Heart right ventricle (tissue), 16 donors: ENCODE measurements around the gene STARD8. TPM values are rescaled to one million over a fixed set of nuclear protein-coding genes. Genes with fewer than 3 reads are reported as not detected.
"Not testable (repeated sequence)": the region's sequence is repeated elsewhere in the genome, so short reads cannot be mapped to it uniquely, and the experiment has no call there.

Experiments used
- ATAC-seq, 8 donors: fragments of 200-7000 bp; cut with Tn5 transposase; one replicate each; pipeline ENCODE4 v1.9.1; 2020; ENCODE audit warnings: mild to moderate bottlenecking in 8 of 8, moderate library complexity in 8 of 8, moderate number of reproducible peaks in 1 of 8
- DNase-seq, 2 donors: peaks; one replicate each; pipeline ENCODE4 v3.0.0-alpha.2; 2020
- H3K27ac ChIP-seq, 10 donors: fragments of 200-600 bp; sonication (generic) in 2 of 10; one replicate each; pipeline versions ENCODE4 v1.5.0 to v1.8.0; 2020 to 2022; ENCODE audit warnings: mild to moderate bottlenecking in 3 of 10
- H3K27me3 ChIP-seq, 7 donors: fragments of 200-600 bp; one replicate each; pipeline ENCODE4 v1.8.0; 2021 to 2022; ENCODE audit warnings: mild to moderate bottlenecking in 2 of 7
- H3K36me3 ChIP-seq, 9 donors: fragments of 200-600 bp; sonication (generic) in 1 of 9; one replicate each; pipeline versions ENCODE4 v1.5.0 to v1.8.0; 2020 to 2022; ENCODE audit warnings: mild to moderate bottlenecking in 2 of 9
- H3K4me1 ChIP-seq, 9 donors: fragments of 200-600 bp; sonication (generic) in 1 of 9; one replicate each; pipeline versions ENCODE4 v1.5.0 to v1.8.0; 2020 to 2022; ENCODE audit warnings: mild to moderate bottlenecking in 4 of 9
- H3K4me3 ChIP-seq, 10 donors: fragments of 200-600 bp; sonication (generic) in 2 of 10; one replicate each; pipeline versions ENCODE4 v1.5.0 to v1.8.0; 2020 to 2022; ENCODE audit warnings: mild to moderate bottlenecking in 7 of 10, moderate library complexity in 2 of 10
- H3K9me3 ChIP-seq, 11 donors: fragments of 200-600 bp in 10 of 11; sonication (generic) in 2 of 11; one replicate each; pipeline versions ENCODE4 v1.5.0 to v1.8.0; 2013 to 2022; ENCODE audit warnings: mild to moderate bottlenecking in 2 of 11, control low read depth in 1 of 11, moderate library complexity in 1 of 11
- CTCF ChIP-seq, 9 donors: fragments of 200-600 bp; sonication (generic) in 2 of 9; IDR thresholded peaks; one replicate each; pipeline versions ENCODE4 v1.5.0 to v1.8.0; 2021 to 2022; ENCODE audit warnings: antibody characterized with exemption in 9 of 9, mild to moderate bottlenecking in 5 of 9, moderate library complexity in 1 of 9
- WGBS, 2 donors: extraction: QIAGEN DNeasy Blood & Tissue Kit; methylation state at CpG; one replicate each; pipeline ENCODE4 v1.1.7; 2013; ENCODE audit warnings: inconsistent platforms in 1 of 2; 5-methylcytosine and 5-hydroxymethylcytosine counted together
- intact Hi-C, 10 donors: fragments of 100-400 bp; cut with DNase I; formaldehyde crosslinking; loops; one replicate each; pipeline versions ENCODE4 v1.11.1 to v1.14.2; 2022
- polyA plus RNA-seq, 2 donors: library from polyadenylated mRNA; stranded (reverse); fragments of 200-250 nt; gene quantifications; one replicate each; pipeline ENCODE4 v1.2.3, GENCODE V29; 2013
- total RNA-seq, 10 donors: library from RNA; stranded (reverse); fragmentation: NEBNext Ultra II Directional in 3 of 10; extraction: Animal tissue kit (Norgen Biotek cat#: 25700) in 3 of 10; gene quantifications; one replicate each; pipeline versions ENCODE4 v1.2.1 to v1.2.4, GENCODE V29; 2021 to 2023
- donor health status: Arrhythmogenic right ventricular cardiomyopathy.
- donor health status: ischemic (EF 13 %, LVEDD 7.1; RV severe dilation, severe dysfunction).
- donor health status: healthy with polysubstance abuse.
- donor health status: DM: no; HTN: yes; CAD: no.
- donor health status: DM: no; HTN: no; CAD: no.
- donor health status: ischemic (EF 25% LVEDD 6.9; RV normal size, moderate dysfunction).
- donor health status: ischemic (EF 25% LVEDD 5.7; RV mildly dilated, moderate dysfunction).
- donor health status: healthy.
- donor health status: DM: yes; HTN: yes; CAD: no.
- donor health status: Ischemic cardiomyopathy.
- donor health status: ischemic (EF 35%, LVEDD 5.7; RV mildly dilated, moderate dysfunction).
- donor health status: nonischemic (EF 11% LVEDD 7.7; RV severe dilation, severe dysfunction).
- donor health status: DM: yes; HTN: yes; CAD: no.
- donor health status: PGD.
- donor health status: ischemic (EF 29% LVEDD 5.4; RV normal size, mild dysfunction).
- donor health status: nonischemic (EF 23%, LVEDD 6.1; RV moderate dilation, normal function).

STARD8 gene
- total and polyA plus RNA-seq, 12 donors: 4.7 to 11.7 (median 7.6) TPM

GRCh38 chrX:68686097-68686977 is 38.9 kb downstream of the STARD8 start:
- H3K9me3 ChIP-seq: no peaks in the 10 kb centered on the region
- TF ChIP-seq CTCF (IDR thresholded peaks at IDR 0.05): no peak
- no peaks in the 10 kb centered on the region for H3K36me3 ChIP-seq
- ATAC-seq: peak; percentile 44 to 69 (median 67)
- H3K27me3 ChIP-seq: peaks cover 0 to 25% (median 0%) of the 10 kb centered on the region in 7 donors
- peak overlapping the region; percentile 65 to 92 (median 82) for H3K27ac ChIP-seq
- peak; percentile 49 to 60 for DNase-seq
- intact Hi-C loops: no loop called here
- peaks cover 0 to 59% (median 49%) of the 10 kb centered on the region in 9 donors for H3K4me1 ChIP-seq
- WGBS, 2 donors: 8 to 9% methylated on average over 29 to 53 of the region's 56 CpGs
- peak overlapping the region; percentile 32 to 58 (median 52) for H3K4me3 ChIP-seq

DNA sequence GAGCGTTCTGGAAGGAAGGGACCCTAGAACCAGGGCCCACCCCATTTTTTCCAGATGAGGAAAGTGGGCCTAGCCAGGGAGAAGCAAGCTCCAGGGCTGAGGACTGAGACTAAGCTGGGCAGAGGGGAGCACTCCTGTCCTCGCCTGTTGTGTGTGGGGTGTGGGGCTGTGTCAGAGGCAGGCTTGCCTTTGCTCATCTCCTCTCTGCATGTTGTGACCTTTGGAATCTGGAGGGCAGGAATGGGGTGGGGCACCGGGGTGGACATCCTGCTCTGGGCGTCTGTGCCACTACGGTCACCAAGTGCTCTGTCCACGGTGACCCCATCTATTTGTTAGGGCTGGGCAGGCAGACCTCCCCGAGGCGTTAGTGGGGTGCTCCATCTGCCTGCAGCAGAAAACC is 41.5 kb downstream of the STARD8 start:
- H3K9me3 ChIP-seq, H3K4me3 ChIP-seq, ATAC-seq, intact Hi-C loops, H3K36me3 ChIP-seq, DNase-seq, H3K27ac ChIP-seq: not testable (repeated sequence)
- peaks cover 0 to 44% (median 31%) of the 10 kb centered on the region in 9 donors for H3K4me1 ChIP-seq
- WGBS, 2 donors: 55 to 86% methylated on average over 4 of the region's 8 CpGs
- peaks cover 0 to 31% (median 0%) of the 10 kb centered on the region in 7 donors for H3K27me3 ChIP-seq

DNA sequence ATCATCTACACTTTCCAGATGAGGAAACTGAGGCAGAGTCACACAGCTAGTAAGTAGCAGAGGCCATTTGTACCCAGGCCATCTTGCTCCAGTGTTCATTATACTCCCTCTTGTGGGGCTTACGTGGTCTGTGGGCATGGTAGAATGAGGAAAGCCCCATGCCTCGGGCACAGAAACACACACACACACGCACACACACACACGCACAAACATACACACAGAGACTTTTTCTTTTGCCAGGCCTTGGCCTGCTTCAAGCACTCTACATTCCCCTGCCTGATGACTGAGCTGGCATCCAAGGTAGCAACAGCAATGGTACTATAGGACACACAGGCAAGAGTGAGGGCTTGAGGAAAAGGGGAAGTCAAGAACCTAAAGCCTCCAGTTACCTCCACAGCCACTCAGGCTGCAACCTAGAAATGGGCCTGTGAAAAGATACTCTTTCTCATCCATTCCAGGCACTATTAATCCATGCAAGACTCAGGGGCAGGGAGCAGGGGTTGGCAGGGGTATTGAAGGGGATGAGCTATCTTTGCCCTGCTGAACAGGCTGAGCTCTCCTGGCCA is 43.6 kb downstream of the STARD8 start:
- 92 to 93% methylated on average over 4 of the region's 4 CpGs for WGBS, 2 donors
- intact Hi-C loops: no loop called here

GRCh38 chrX:68691921-68692320 is 44.5 kb downstream of the STARD8 start:
- intact Hi-C loops: no loop called here
- TF ChIP-seq CTCF (IDR thresholded peaks at IDR 0.05): peak in 1 of 9 donors; percentile 10
- H3K27me3 ChIP-seq: peaks cover 0 to 15% (median 0%) of the 10 kb centered on the region in 7 donors
- peak in 1 of 2 donors; percentile 24 for DNase-seq
- H3K36me3 ChIP-seq: no peaks in the 10 kb centered on the region
- ATAC-seq: peak; percentile 34 to 77 (median 61)
- 65 to 83% methylated on average over 2 of the region's 2 CpGs for WGBS, 2 donors
- no peak overlapping the region for H3K4me3 ChIP-seq
- H3K9me3 ChIP-seq: no peaks in the 10 kb centered on the region
- peak overlapping the region in 7 of 10 donors; percentile 68 to 94 (median 89) for H3K27ac ChIP-seq
- H3K4me1 ChIP-seq: peaks cover 0 to 29% (median 9%) of the 10 kb centered on the region in 9 donors

More for the DNA sequence above, 43.6 kb downstream of the STARD8 start:
- DNase-seq (no peak), ATAC-seq (no peak)
- peak overlapping the region in 8 of 10 donors; percentile 5 to 66 (median 47) for H3K27ac ChIP-seq
- H3K9me3 ChIP-seq: no peaks in the 10 kb centered on the region
- peaks cover 0 to 28% (median 13%) of the 10 kb centered on the region in 9 donors for H3K4me1 ChIP-seq
- peaks cover 0 to 24% (median 0%) of the 10 kb centered on the region in 7 donors for H3K27me3 ChIP-seq
- no peak for TF ChIP-seq CTCF (IDR thresholded peaks at IDR 0.05)
- no peak overlapping the region for H3K4me3 ChIP-seq
- H3K36me3 ChIP-seq: no peaks in the 10 kb centered on the region
